Upper lobe of left lung (tissue), 6 donors: Measurements from ENCODE around the gene KYAT1. TPM values are rescaled to one million over a fixed set of nuclear protein-coding genes. Genes with fewer than 3 reads are reported as not detected.
A peak's percentile ranks its signal among the peaks of the same experiment; 100 is the strongest.

Source experiments
- ATAC-seq, 2 donors: fragments of 200-7000 bp; cut with Tn5 transposase; one replicate each; pipeline ENCODE4 v1.9.1; 2022; ENCODE audit warnings: mild to moderate bottlenecking in 2 of 2, moderate library complexity in 2 of 2; ENCODE audit not compliant: low FRiP score in 2 of 2
- DNase-seq, 2 donors: peaks; one replicate each; pipeline ENCODE4 v3.0.0-alpha.2; 2019 to 2020
- H3K27ac ChIP-seq, 4 donors: fragments of 200-600 bp; sonication (generic); one replicate each; pipeline ENCODE4 v1.5.1; 2016 to 2019
- H3K27me3 ChIP-seq, 4 donors: fragments of 200-600 bp; sonication (generic); one replicate each; pipeline ENCODE4 v1.5.1; 2017 to 2019
- H3K36me3 ChIP-seq, 4 donors: fragments of 200-600 bp; sonication (generic); one replicate each; pipeline ENCODE4 v1.5.1; 2016 to 2019
- H3K4me1 ChIP-seq, 4 donors: fragments of 200-600 bp; sonication (generic); one replicate each; pipeline ENCODE4 v1.5.1; 2018 to 2019
- H3K4me3 ChIP-seq, 4 donors: fragments of 200-600 bp; sonication (generic); one replicate each; pipeline ENCODE4 v1.5.1; 2017 to 2019; ENCODE audit warnings: mild to moderate bottlenecking in 2 of 4, moderate library complexity in 1 of 4
- H3K9me3 ChIP-seq, 4 donors: fragments of 200-600 bp; sonication (generic); one replicate each; pipeline ENCODE4 v1.5.1; 2018 to 2019
- EP300 ChIP-seq, 4 donors: sonication (generic); formaldehyde crosslinking; IDR thresholded peaks; one replicate each; pipeline ENCODE4 v1.5.1; 2017; ENCODE audit warnings: antibody characterized with exemption in 4 of 4, control low read depth in 2 of 4
- POLR2A ChIP-seq, 4 donors: fragments of 450-650 bp; IDR thresholded peaks; one replicate each; pipeline ENCODE4 v1.5.1; 2016 to 2017; ENCODE audit warnings: antibody characterized with exemption in 4 of 4, mild to moderate bottlenecking in 2 of 4
- POLR2AphosphoS5 ChIP-seq, 2 donors: sonication (generic); formaldehyde crosslinking; IDR thresholded peaks; one replicate each; pipeline ENCODE4 v1.5.1; 2017; ENCODE audit warnings: antibody characterized with exemption in 2 of 2
- WGBS, 2 donors: methylation state at CpG; one replicate each; pipeline ENCODE4 v1.1.5; 2017 to 2018; 5-methylcytosine and 5-hydroxymethylcytosine counted together
- total RNA-seq, 6 donors: library from RNA; depleted of rRNA in 4 of 6; stranded (reverse); fragments of >200 nt in 4 of 6; gene quantifications; one replicate each; pipeline versions ENCODE4 v1.1.0 to v1.2.1, GENCODE V29; 2016 to 2021
- TF ChIP-seq, protein P1 (sequence below), 6 experiments: fragments of 450-650 bp in 4 of 6; fragments of 200-600 bp in 2 of 6; sonication (generic) in 2 of 6; IDR thresholded peaks; one replicate each; pipeline ENCODE4 v1.5.1; 2016 to 2019; ENCODE audit warnings: antibody characterized with exemption in 6 of 6
- donor health status: DM: no; HTN: no; CAD: no; lungs with moderate emphysema.
- donor health status: DM: no; HTN: yes; CAD: no; lungs with severe emphysema.

Gene KYAT1
- total RNA-seq, 6 donors from 2014 or later, result 3.9 to 10.5 (median 5.4) TPM

- no peak for TF ChIP-seq EP300 (IDR thresholded peaks at IDR 0.05)
- no peak for TF ChIP-seq POLR2AphosphoS5 (IDR thresholded peaks at IDR 0.05)
- no peak for TF ChIP-seq POLR2A (IDR thresholded peaks at IDR 0.05)
- TF ChIP-seq, protein P1, sequence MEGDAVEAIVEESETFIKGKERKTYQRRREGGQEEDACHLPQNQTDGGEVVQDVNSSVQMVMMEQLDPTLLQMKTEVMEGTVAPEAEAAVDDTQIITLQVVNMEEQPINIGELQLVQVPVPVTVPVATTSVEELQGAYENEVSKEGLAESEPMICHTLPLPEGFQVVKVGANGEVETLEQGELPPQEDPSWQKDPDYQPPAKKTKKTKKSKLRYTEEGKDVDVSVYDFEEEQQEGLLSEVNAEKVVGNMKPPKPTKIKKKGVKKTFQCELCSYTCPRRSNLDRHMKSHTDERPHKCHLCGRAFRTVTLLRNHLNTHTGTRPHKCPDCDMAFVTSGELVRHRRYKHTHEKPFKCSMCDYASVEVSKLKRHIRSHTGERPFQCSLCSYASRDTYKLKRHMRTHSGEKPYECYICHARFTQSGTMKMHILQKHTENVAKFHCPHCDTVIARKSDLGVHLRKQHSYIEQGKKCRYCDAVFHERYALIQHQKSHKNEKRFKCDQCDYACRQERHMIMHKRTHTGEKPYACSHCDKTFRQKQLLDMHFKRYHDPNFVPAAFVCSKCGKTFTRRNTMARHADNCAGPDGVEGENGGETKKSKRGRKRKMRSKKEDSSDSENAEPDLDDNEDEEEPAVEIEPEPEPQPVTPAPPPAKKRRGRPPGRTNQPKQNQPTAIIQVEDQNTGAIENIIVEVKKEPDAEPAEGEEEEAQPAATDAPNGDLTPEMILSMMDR (IDR thresholded peaks at IDR 0.05), result no peak
- Histone ChIP-seq H3K9me3 (no peaks in the 10 kb centered on the region), H3K36me3 (peaks cover 14 to 69% (median 35%) of the 10 kb centered on the region in 4 donors), H3K27me3 (no peaks in the 10 kb centered on the region), H3K4me3 (no peak overlapping the region), H3K27ac (peak overlapping the region; percentile 32 to 90 (median 86)), H3K4me1 (peaks cover 51 to 60% (median 54%) of the 10 kb centered on the region in 4 donors)
- ATAC-seq, result no peak
- DNase-seq, result no peak
- 73% methylated on average over 4 of the region's 4 CpGs; no CpG with 5 or more reads in 1 of the 2 donors for WGBS, 2 donors
Observed at GRCh38 chr9:128909859-128910258, 28.1 kb upstream of the KYAT1 start.

DNA sequence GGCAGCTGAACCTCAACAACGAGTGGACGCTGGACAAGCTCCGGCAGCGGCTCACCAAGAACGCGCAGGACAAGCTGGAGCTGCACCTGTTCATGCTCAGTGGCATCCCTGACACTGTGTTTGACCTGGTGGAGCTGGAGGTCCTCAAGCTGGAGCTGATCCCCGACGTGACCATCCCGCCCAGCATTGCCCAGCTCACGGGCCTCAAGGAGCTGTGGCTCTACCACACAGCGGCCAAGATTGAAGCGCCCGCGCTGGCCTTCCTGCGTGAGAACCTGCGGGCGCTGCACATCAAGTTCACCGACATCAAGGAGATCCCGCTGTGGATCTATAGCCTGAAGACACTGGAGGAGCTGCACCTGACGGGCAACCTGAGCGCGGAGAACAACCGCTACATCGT is 26.6 kb upstream of the KYAT1 start:
- Histone ChIP-seq H3K9me3 (no peaks in the 10 kb centered on the region), H3K4me1 (peaks cover 38 to 51% (median 41%) of the 10 kb centered on the region in 4 donors), H3K36me3 (peaks cover 14 to 57% (median 35%) of the 10 kb centered on the region in 4 donors), H3K27ac (no peak overlapping the region), H3K4me3 (no peak overlapping the region), H3K27me3 (no peaks in the 10 kb centered on the region)
- DNase-seq (peak in 1 of 2 donors; percentile 74), ATAC-seq (no peak)
- WGBS, 2 donors, result 97 to 98% methylated on average over 14 to 24 of the region's 24 CpGs
- TF ChIP-seq, protein P1 (IDR thresholded peaks at IDR 0.05), result no peak
- TF ChIP-seq POLR2A (IDR thresholded peaks at IDR 0.05), result no peak
- no peak for TF ChIP-seq EP300 (IDR thresholded peaks at IDR 0.05)
- TF ChIP-seq POLR2AphosphoS5 (IDR thresholded peaks at IDR 0.05), result no peak

- DNase-seq (no peak), ATAC-seq (no peak)
- Histone ChIP-seq H3K36me3 (peaks cover 14 to 57% (median 37%) of the 10 kb centered on the region in 4 donors), H3K4me1 (peaks cover 33 to 49% (median 38%) of the 10 kb centered on the region in 4 donors), H3K27ac (peak overlapping the region in 1 of 4 donors; percentile 27), H3K27me3 (no peaks in the 10 kb centered on the region), H3K9me3 (no peaks in the 10 kb centered on the region), H3K4me3 (no peak overlapping the region)
- 51 to 61% methylated on average over 2 of the region's 2 CpGs for WGBS, 2 donors
- TF ChIP-seq, protein P1 (IDR thresholded peaks at IDR 0.05), result no peak
- TF ChIP-seq EP300 (IDR thresholded peaks at IDR 0.05), result no peak
- no peak for TF ChIP-seq POLR2A (IDR thresholded peaks at IDR 0.05)
- TF ChIP-seq POLR2AphosphoS5 (IDR thresholded peaks at IDR 0.05), result no peak
Observed at GRCh38 chr9:128906741-128907140, 25.0 kb upstream of the KYAT1 start.

GRCh38 chr9:128905964-128906363 is 24.2 kb upstream of the KYAT1 start:
- H3K27me3 ChIP-seq, result no peaks in the 10 kb centered on the region
- ATAC-seq, result no peak
- peaks cover 27 to 49% (median 37%) of the 10 kb centered on the region in 4 donors for H3K4me1 ChIP-seq
- no peak for DNase-seq
- H3K36me3 ChIP-seq, result peaks cover 14 to 58% (median 38%) of the 10 kb centered on the region in 4 donors
- H3K4me3 ChIP-seq, result no peak overlapping the region
- H3K9me3 ChIP-seq, result no peaks in the 10 kb centered on the region
- WGBS, 2 donors, result 93 to 94% methylated on average over 7 of the region's 7 CpGs
- H3K27ac ChIP-seq, result peak overlapping the region in 1 of 4 donors; percentile 40
- TF ChIP-seq POLR2AphosphoS5 (IDR thresholded peaks at IDR 0.05), result no peak
- TF ChIP-seq, protein P1 (IDR thresholded peaks at IDR 0.05), result no peak
- TF ChIP-seq EP300 (IDR thresholded peaks at IDR 0.05), result no peak
- TF ChIP-seq POLR2A (IDR thresholded peaks at IDR 0.05), result no peak
